ENCODE measurements around the gene WNT11. TPM values are rescaled to one million over a fixed set of nuclear protein-coding genes. Genes with fewer than 3 reads are reported as not detected.

The WNT11 gene
- total and polyA plus RNA-seq, 2 of the 13 experiments (the other 11 are each of a cell fraction or from before 2014, with no cell fraction given), result 0.34 to 0.66 TPM

DNA sequence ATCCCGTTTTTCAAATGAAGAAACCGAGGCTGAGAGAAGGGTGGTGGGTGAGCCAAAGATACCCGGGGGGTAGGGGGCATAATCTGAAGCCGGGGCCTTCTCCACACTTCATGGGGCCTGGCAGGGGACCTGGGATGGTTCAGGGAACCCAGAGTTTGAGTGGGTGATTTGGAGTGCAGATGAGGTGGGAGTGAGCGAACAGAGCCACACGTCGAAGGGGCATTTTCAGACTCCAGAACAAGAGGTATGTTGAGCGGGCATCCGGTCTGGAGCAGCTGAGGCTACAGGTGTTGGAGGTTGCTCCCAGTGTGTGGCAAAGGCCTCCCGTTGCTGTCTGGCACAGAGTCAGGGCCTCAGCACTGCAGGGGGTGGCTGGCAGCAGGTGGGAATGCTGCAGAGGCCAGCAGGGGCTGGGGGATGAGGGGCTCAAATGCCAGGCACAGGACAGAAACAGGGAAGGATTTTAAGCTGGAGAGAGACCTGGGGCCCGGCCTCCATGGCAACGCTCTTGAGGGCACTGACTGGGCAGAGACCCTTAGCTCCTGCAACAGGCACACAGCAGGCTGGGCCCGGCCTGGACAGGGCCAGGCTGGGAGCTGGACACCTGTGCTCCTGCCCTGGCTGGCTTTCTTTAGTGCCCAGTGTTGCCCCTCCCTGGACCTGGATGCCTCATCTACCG lies 46.2 kb downstream of the WNT11 start:
- Histone ChIP-seq H3K9ac (ENCODE audit: insufficient read depth, low read depth, low read length) (no peak overlapping the region), H3K4me3 (replicated peaks in 1 of 3; ENCODE audit: insufficient read depth in 1 of 3, low read depth in 2 of 3, low read length in 3 of 3) (no peak overlapping the region), H3K4me1 (ENCODE audit: insufficient read depth, low read length) (peaks cover 61% of the 10 kb centered on the region), H3K9me3 (ENCODE audit: low read length) (no peaks in the 10 kb centered on the region), H3K27ac (ENCODE audit: extremely low read length, insufficient read depth, low read length) (no peak overlapping the region), H4K20me1 (ENCODE audit: insufficient read depth, low read length) (no peaks in the 10 kb centered on the region), H3K27me3 (ENCODE audit: control insufficient read depth in 1 of 2, insufficient read depth in 2 of 2, low read length in 2 of 2) (peaks cover 14 to 54% of the 10 kb centered on the region in 2 experiments; a peak in 4 of 5 replicates), H3K36me3 (replicated peaks in 1 of 2; ENCODE audit: control insufficient read depth in 1 of 2, insufficient read depth in 2 of 2, low read length in 2 of 2) (no peaks in the 10 kb centered on the region), H3K79me2 (ENCODE audit: insufficient read depth, low read length) (no peaks in the 10 kb centered on the region), H3K4me2 (ENCODE audit: low read depth, low read length) (no peak overlapping the region), H2AFZ (ENCODE audit: low read length) (no peak overlapping the region)
- ChIA-PET POLR2A (no interaction called here), CTCF (ENCODE audit: low intra/inter-chr PET ratio, low total read pairs) (no interaction called here)
- WGBS (ENCODE audit: low lambda C conversion rate), result 49% methylated on average over 9 of the region's 14 CpGs
- in situ Hi-C loops (cut with HindIII; ENCODE audit: extremely low pct_ligation_motif_present, low pct_unique_long_range_greater_than_20kb) (no loop called here), intact Hi-C loops (cut with micrococcal nuclease; ENCODE audit: unreplicated experiment) (no loop called here)
- ATAC-seq (0 out of 3 replicates have a peak, but pooled peaks have one; percentile 2), DNase-seq (ENCODE audit: low spot score) (no peak), FAIRE-seq (no peak)
- TF ChIP-seq RFXAP (CRISPR knock-in tag; IDR thresholded peaks at IDR 0.05; ENCODE audit: borderline replicate concordance), result no peak
- TF ChIP-seq HNRNPL (IDR thresholded peaks at IDR 0.05; ENCODE audit: low read depth, low read length), result 0 out of 2 replicates have a peak, but pooled peaks have one; percentile 38
- BruUV-seq (replicated peaks), result no TSS peak

DNA sequence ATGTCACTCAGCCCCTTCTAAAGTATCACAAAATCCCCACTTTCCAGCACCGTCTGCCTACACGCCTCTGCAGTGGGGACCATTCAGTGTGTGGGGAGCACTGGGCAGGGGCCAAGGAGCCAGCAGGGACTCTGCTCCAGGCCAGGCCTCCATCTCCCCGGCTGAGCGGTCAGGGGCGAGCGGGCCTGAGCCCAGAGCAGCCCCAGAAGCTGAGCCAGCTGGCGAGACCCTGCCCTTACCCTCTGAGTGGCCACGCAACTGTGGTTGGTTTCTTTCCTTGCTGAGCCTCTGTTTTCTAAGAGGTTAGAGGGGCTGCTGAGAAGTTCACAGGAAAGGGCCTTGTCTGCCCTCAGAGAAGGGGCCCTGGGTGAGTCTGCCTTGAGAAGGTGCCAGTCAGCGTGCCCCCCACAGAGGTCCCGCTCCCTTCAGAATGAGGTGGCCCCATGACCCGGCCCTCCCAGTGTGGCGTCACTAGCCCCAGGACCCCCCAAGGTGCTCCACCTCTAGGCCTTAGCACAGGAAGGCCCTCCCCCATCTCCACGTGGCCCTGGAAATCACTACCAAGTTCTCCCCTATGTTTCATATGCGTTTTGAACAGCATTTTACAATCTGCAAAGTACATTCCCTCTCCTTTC lies 46.9 kb downstream of the WNT11 start:
- H4K20me1 ChIP-seq (ENCODE audit: insufficient read depth, low read length), result no peaks in the 10 kb centered on the region
- H3K4me2 ChIP-seq (ENCODE audit: low read depth, low read length), result no peak overlapping the region
- ATAC-seq, result no peak
- intact Hi-C loops (cut with micrococcal nuclease; ENCODE audit: unreplicated experiment) (no loop called here), in situ Hi-C loops (cut with HindIII; ENCODE audit: extremely low pct_ligation_motif_present, low pct_unique_long_range_greater_than_20kb) (no loop called here)
- no TSS peak for BruUV-seq (replicated peaks)
- no peak for DNase-seq (ENCODE audit: low spot score)
- FAIRE-seq, result no peak
- H3K36me3 ChIP-seq (replicated peaks in 1 of 2; ENCODE audit: control insufficient read depth in 1 of 2, insufficient read depth in 2 of 2, low read length in 2 of 2), result no peaks in the 10 kb centered on the region
- peaks cover 14 to 54% of the 10 kb centered on the region in 2 experiments; a peak in 4 of 5 replicates for H3K27me3 ChIP-seq (ENCODE audit: control insufficient read depth in 1 of 2, insufficient read depth in 2 of 2, low read length in 2 of 2)
- no peak overlapping the region for H3K27ac ChIP-seq (ENCODE audit: extremely low read length, insufficient read depth, low read length)
- POLR2A ChIA-PET, result no interaction called here
- H3K4me3 ChIP-seq (replicated peaks in 1 of 3; ENCODE audit: insufficient read depth in 1 of 3, low read depth in 2 of 3, low read length in 3 of 3), result no peak overlapping the region
- H2AFZ ChIP-seq (ENCODE audit: low read length), result no peak overlapping the region
- WGBS (ENCODE audit: low lambda C conversion rate), result 17% methylated on average over 5 of the region's 14 CpGs
- TF ChIP-seq KDM5B (CRISPR knock-in tag; IDR thresholded peaks at IDR 0.05; ENCODE audit: borderline replicate concordance) (no peak), ARID2 (CRISPR knock-in tag; IDR thresholded peaks at IDR 0.05; ENCODE audit: borderline replicate concordance) (no peak), ZNF263 (CRISPR knock-in tag; IDR thresholded peaks at IDR 0.05) (peak; percentile 23; the same call in 1 of the 2 replicates)
- no peaks in the 10 kb centered on the region for H3K9me3 ChIP-seq (ENCODE audit: low read length)
- CTCF ChIA-PET (ENCODE audit: low intra/inter-chr PET ratio, low total read pairs), result no interaction called here
- H3K9ac ChIP-seq (ENCODE audit: insufficient read depth, low read depth, low read length), result no peak overlapping the region
- no peaks in the 10 kb centered on the region for H3K79me2 ChIP-seq (ENCODE audit: insufficient read depth, low read length)
- H3K4me1 ChIP-seq (ENCODE audit: insufficient read depth, low read length), result peaks cover 68% of the 10 kb centered on the region
